ENCODE measurements around the gene GPBP1. TPM values are rescaled to one million over a fixed set of nuclear protein-coding genes. Genes with fewer than 3 reads are reported as not detected.

GPBP1 gene
- total RNA-seq, 2 experiments from 2014 or later, result 77.0 to 99.2 TPM

DNA sequence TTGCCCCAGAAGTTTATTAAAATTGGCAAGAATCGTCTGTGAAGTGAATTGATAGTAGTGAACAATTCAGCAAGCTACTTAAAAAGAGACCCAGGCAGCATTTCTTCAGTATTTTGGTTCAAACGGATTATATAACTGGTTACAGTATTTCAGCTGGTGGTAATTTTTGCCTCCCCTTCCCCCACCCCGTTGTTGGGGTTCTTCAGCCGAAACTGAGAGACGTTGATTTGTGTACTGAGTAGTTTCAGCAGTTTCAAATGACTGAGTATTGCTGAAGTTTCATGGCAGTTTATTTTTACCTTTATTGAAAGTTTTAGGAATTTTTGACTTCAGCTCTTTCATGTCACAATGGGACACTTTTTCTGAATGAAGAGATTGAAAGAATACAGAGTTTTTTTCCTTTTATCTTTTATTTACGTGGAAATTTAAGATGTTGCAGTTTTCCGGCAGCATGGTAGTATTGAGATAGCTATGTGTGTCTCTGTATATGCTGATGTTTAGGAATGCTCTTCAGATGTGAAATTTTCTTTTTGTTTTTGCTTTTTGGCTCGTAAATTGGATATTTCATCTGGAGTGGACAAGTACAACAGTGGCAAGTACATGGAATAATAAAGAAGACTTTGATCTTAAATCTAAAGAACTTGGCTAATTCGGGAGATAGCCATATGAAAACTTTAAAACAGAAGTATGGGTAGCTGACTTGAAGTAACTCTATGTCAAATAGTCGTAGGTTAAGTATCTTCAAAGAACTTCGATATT lies 1.9 kb downstream of the GPBP1 start:
- Histone ChIP-seq H3K9me3 (ENCODE audit: low read length) (no peaks in the 10 kb centered on the region), H3K4me1 (ENCODE audit: insufficient read depth, low read length, poor library complexity, severe bottlenecking) (peaks cover 27% of the 10 kb centered on the region), H4K20me1 (ENCODE audit: insufficient read depth, low read length) (peaks cover 53% of the 10 kb centered on the region), H3K9me2 (ENCODE audit: insufficient read depth, low read length) (no peaks in the 10 kb centered on the region), H3K4me2 (ENCODE audit: low read length) (peak overlapping the region; percentile 75), H3K4me3 (ENCODE audit: low read depth, low read length, poor library complexity, severe bottlenecking) (peak overlapping the region; percentile 93), H3K36me3 (ENCODE audit: insufficient read depth, low read length) (peaks cover 54% of the 10 kb centered on the region), H3K79me2 (ENCODE audit: insufficient read depth, low read depth, low read length) (peaks cover 82% of the 10 kb centered on the region), H3K27ac (ENCODE audit: low read depth, low read length, poor library complexity, severe bottlenecking) (peak overlapping the region; percentile 93), H2AFZ (ENCODE audit: low read length) (no peak overlapping the region)
- intact Hi-C loops (cut with micrococcal nuclease; ENCODE audit: unreplicated experiment), result loop anchor here (10.0 kb wide), 1 partner anchor 491 kb away; no protein-coding TSS in a partner anchor
- BruUV-seq (replicated peaks), result TSS peak; percentile 56
- DNase-seq (ENCODE audit: low spot score), result peak; percentile 51
- POLR2A ChIA-PET, result interaction anchor here (0.6 to 3.1 kb wide), 6 partner anchors 15 to 1239 kb away, joined by 3 to 30 read pairs (median 4); partner anchors contain the start of gene SETD9
- TF ChIP-seq EZH2phosphoT487 (IDR thresholded peaks at IDR 0.05; ENCODE audit: borderline replicate concordance, low read depth, low read length), result no peak
- TF ChIP-seq, protein P1, sequence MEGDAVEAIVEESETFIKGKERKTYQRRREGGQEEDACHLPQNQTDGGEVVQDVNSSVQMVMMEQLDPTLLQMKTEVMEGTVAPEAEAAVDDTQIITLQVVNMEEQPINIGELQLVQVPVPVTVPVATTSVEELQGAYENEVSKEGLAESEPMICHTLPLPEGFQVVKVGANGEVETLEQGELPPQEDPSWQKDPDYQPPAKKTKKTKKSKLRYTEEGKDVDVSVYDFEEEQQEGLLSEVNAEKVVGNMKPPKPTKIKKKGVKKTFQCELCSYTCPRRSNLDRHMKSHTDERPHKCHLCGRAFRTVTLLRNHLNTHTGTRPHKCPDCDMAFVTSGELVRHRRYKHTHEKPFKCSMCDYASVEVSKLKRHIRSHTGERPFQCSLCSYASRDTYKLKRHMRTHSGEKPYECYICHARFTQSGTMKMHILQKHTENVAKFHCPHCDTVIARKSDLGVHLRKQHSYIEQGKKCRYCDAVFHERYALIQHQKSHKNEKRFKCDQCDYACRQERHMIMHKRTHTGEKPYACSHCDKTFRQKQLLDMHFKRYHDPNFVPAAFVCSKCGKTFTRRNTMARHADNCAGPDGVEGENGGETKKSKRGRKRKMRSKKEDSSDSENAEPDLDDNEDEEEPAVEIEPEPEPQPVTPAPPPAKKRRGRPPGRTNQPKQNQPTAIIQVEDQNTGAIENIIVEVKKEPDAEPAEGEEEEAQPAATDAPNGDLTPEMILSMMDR (conservative IDR thresholded peaks at IDR 0.05; ENCODE audit: low read length), result no peak
- CTCF ChIA-PET (ENCODE audit: unreplicated experiment), result interaction anchor here (0.5 kb wide), 1 partner anchor 587 kb away, joined by 3 read pairs; no protein-coding TSS in a partner anchor

GRCh38 chr5:57176350-57176857 lies 2.5 kb downstream of the GPBP1 start:
- Histone ChIP-seq H3K4me1 (ENCODE audit: insufficient read depth, low read length, poor library complexity, severe bottlenecking) (peaks cover 34% of the 10 kb centered on the region), H4K20me1 (ENCODE audit: insufficient read depth, low read length) (peaks cover 53% of the 10 kb centered on the region), H3K4me2 (ENCODE audit: low read length) (peak overlapping the region; percentile 75), H3K27ac (ENCODE audit: low read depth, low read length, poor library complexity, severe bottlenecking) (peak overlapping the region; percentile 93), H3K36me3 (ENCODE audit: insufficient read depth, low read length) (peaks cover 61% of the 10 kb centered on the region), H3K9me2 (ENCODE audit: insufficient read depth, low read length) (no peaks in the 10 kb centered on the region), H2AFZ (ENCODE audit: low read length) (no peak overlapping the region), H3K9me3 (ENCODE audit: low read length) (no peaks in the 10 kb centered on the region), H3K4me3 (ENCODE audit: low read depth, low read length, poor library complexity, severe bottlenecking) (peak overlapping the region; percentile 93), H3K79me2 (ENCODE audit: insufficient read depth, low read depth, low read length) (peaks cover 89% of the 10 kb centered on the region)
- no peak for TF ChIP-seq EZH2phosphoT487 (IDR thresholded peaks at IDR 0.05; ENCODE audit: borderline replicate concordance, low read depth, low read length)
- TF ChIP-seq, protein P1 (conservative IDR thresholded peaks at IDR 0.05; ENCODE audit: low read length), result no peak
- BruUV-seq (replicated peaks), result no TSS peak
- POLR2A ChIA-PET, result interaction anchor here (0.6 to 3.1 kb wide), 8 partner anchors 15 to 766 kb away, joined by 3 to 30 read pairs (median 3); partner anchors contain the start of gene SETD9
- CTCF ChIA-PET (ENCODE audit: unreplicated experiment), result interaction anchor here (0.5 kb wide), 1 partner anchor 588 kb away, joined by 3 read pairs; no protein-coding TSS in a partner anchor
- intact Hi-C loops (cut with micrococcal nuclease; ENCODE audit: unreplicated experiment), result loop anchor here (10.0 kb wide), 1 partner anchor 492 kb away; no protein-coding TSS in a partner anchor
- no peak for DNase-seq (ENCODE audit: low spot score)
